Measurements from ENCODE around the gene PRKN. TPM values are rescaled to one million over a fixed set of nuclear protein-coding genes. Genes with fewer than 3 reads are reported as not detected.

Gene PRKN
- total and polyA plus RNA-seq, 2 donors (not counting 3 experiments of a cell fraction or from before 2014, with no cell fraction given): 0.06 TPM; not detected in 1

GRCh38 chr6:161406646-161407045 lies 1320.9 kb downstream of the PRKN start:
- CTCF ChIA-PET: interaction anchor here (1.3 kb wide), 1 partner anchor 12 kb away, joined by 6 read pairs; no protein-coding TSS in a partner anchor
- Histone ChIP-seq H4K20me1 (replicated peaks; ENCODE audit: control insufficient read depth, extremely low read depth, insufficient read depth, low read length) (no peaks in the 10 kb centered on the region), H2AFZ (ENCODE audit: low read depth, low read length) (no peak overlapping the region), H3K4me3 (replicated peaks in 1 of 3; ENCODE audit: insufficient read depth in 1 of 3, low read depth in 1 of 3, low read length in 3 of 3) (no peak overlapping the region), H3K4me2 (ENCODE audit: insufficient read depth, low read length) (no peak overlapping the region), H3K4me1 (ENCODE audit: control insufficient read depth, extremely low read depth, insufficient read depth, low read length) (no peaks in the 10 kb centered on the region), H3K79me2 (ENCODE audit: control insufficient read depth, insufficient read depth, low read length) (no peaks in the 10 kb centered on the region), H3K27me3 (ENCODE audit: control insufficient read depth in 2 of 2, insufficient read depth in 2 of 2, low read length in 2 of 2) (no peaks in the 10 kb centered on the region), H3K36me3 (ENCODE audit: control insufficient read depth in 2 of 2, extremely low read depth in 1 of 2, insufficient read depth in 2 of 2, low read length in 2 of 2) (no peaks in the 10 kb centered on the region), H3K9me3 (replicated peaks; ENCODE audit: control insufficient read depth, insufficient read depth, low read length) (no peaks in the 10 kb centered on the region), H3K9me1 (replicated peaks; ENCODE audit: control insufficient read depth, extremely low read depth, insufficient read depth, low read length) (no peaks in the 10 kb centered on the region), H3K9ac (replicated peaks; ENCODE audit: extremely low read depth, insufficient read depth, low read length) (no peak overlapping the region), H3K27ac (ENCODE audit: insufficient read depth, low read depth, low read length) (no peak overlapping the region)
- intact Hi-C loops (cut with micrococcal nuclease) (no loop called here), dilution Hi-C loops (cut with MboI; ENCODE audit: extremely low pct_ligation_motif_present, low sequenced_read_pairs) (no loop called here)
- TF ChIP-seq JUN (IDR thresholded peaks at IDR 0.05; ENCODE audit: borderline replicate concordance, insufficient read depth, insufficient read length, low read depth) (no peak), EZH2 (IDR thresholded peaks at IDR 0.05; ENCODE audit: borderline replicate concordance, low read depth, low read length, severe bottlenecking) (no peak)
- FAIRE-seq (no peak), DNase-seq (ENCODE audit: low read depth, low spot score) (no peak)
- BruUV-seq (replicated peaks): no TSS peak
- POLR2A ChIA-PET: interaction anchor here (0.6 kb wide), 1 partner anchor 844 kb away, joined by 3 read pairs; no protein-coding TSS in a partner anchor

- no peak for TF ChIP-seq JUN (IDR thresholded peaks at IDR 0.05; ENCODE audit: borderline replicate concordance, insufficient read depth, insufficient read length, low read depth)
- TF ChIP-seq MAX (IDR thresholded peaks at IDR 0.05; ENCODE audit: insufficient read depth, insufficient read length): no peak
- TF ChIP-seq MYC (IDR thresholded peaks at IDR 0.05; ENCODE audit: low read depth, low read length): no peak
- TF ChIP-seq POLR2A (IDR thresholded peaks at IDR 0.05; ENCODE audit: low read depth, low read length): no peak
- TF ChIP-seq GATA2 (IDR thresholded peaks at IDR 0.05; ENCODE audit: insufficient read depth, insufficient read length, low read depth, low read length): no peak
- TF ChIP-seq CTCF (IDR thresholded peaks at IDR 0.05; ENCODE audit: extremely low read depth in 1 of 2, insufficient read depth in 1 of 2, low read depth in 1 of 2, low read length in 2 of 2): no peak
- TF ChIP-seq POLR2AphosphoS5 (IDR thresholded peaks at IDR 0.05; ENCODE audit: insufficient read depth, low read depth, low read length): no peak
- no peak for TF ChIP-seq EZH2 (IDR thresholded peaks at IDR 0.05; ENCODE audit: borderline replicate concordance, low read depth, low read length, severe bottlenecking)
- no peak for TF ChIP-seq FOS (IDR thresholded peaks at IDR 0.05; ENCODE audit: borderline replicate concordance, insufficient read depth, low read length)
- ChIA-PET POLR2A (no interaction called here), CTCF (no interaction called here)
- Histone ChIP-seq H3K9ac (replicated peaks; ENCODE audit: extremely low read depth, insufficient read depth, low read length) (no peak overlapping the region), H3K27me3 (ENCODE audit: control insufficient read depth in 2 of 2, insufficient read depth in 2 of 2, low read length in 2 of 2) (no peaks in the 10 kb centered on the region), H3K4me2 (ENCODE audit: insufficient read depth, low read length) (no peak overlapping the region), H2AFZ (ENCODE audit: low read depth, low read length) (no peak overlapping the region), H4K20me1 (replicated peaks; ENCODE audit: control insufficient read depth, extremely low read depth, insufficient read depth, low read length) (no peaks in the 10 kb centered on the region), H3K9me1 (replicated peaks; ENCODE audit: control insufficient read depth, extremely low read depth, insufficient read depth, low read length) (no peaks in the 10 kb centered on the region), H3K36me3 (ENCODE audit: control insufficient read depth in 2 of 2, extremely low read depth in 1 of 2, insufficient read depth in 2 of 2, low read length in 2 of 2) (no peaks in the 10 kb centered on the region), H3K9me3 (replicated peaks; ENCODE audit: control insufficient read depth, insufficient read depth, low read length) (no peaks in the 10 kb centered on the region), H3K27ac (ENCODE audit: insufficient read depth, low read depth, low read length) (no peak overlapping the region), H3K4me3 (replicated peaks in 1 of 3; ENCODE audit: insufficient read depth in 1 of 3, low read depth in 1 of 3, low read length in 3 of 3) (no peak overlapping the region), H3K79me2 (ENCODE audit: control insufficient read depth, insufficient read depth, low read length) (no peaks in the 10 kb centered on the region), H3K4me1 (ENCODE audit: control insufficient read depth, extremely low read depth, insufficient read depth, low read length) (no peaks in the 10 kb centered on the region)
- intact Hi-C loops (cut with micrococcal nuclease): no loop called here
- FAIRE-seq (no peak), DNase-seq (ENCODE audit: low read depth, low spot score) (no peak)
- no TSS peak for BruUV-seq (replicated peaks)
- dilution Hi-C loops (cut with MboI; ENCODE audit: extremely low pct_ligation_motif_present, low sequenced_read_pairs): no loop called here
Observed at GRCh38 chr6:161405418-161405817, 1322.1 kb downstream of the PRKN start.

All from endothelial cell of umbilical vein (primary cell).